OCI-LY7 (cell line): ENCODE data around the gene SCN1A. TPM values are rescaled to one million over a fixed set of nuclear protein-coding genes. Genes with fewer than 3 reads are reported as not detected.

ENCODE experiments used
- BruUV-seq: library from RNA; stranded (reverse); fragments of 400-500 nt; replicated peaks from 2 replicates; lab custom pipeline; 2021; lab: Mats Ljungman, UMichigan
- CTCF ChIA-PET: fragments of 300-600 bp; sonication (Branson Sonifier 250); formaldehyde crosslinking; loops from one replicate; lab custom pipeline; 2022; ENCODE audit warnings: antibody characterized with exemption; ENCODE audit not compliant: unreplicated experiment; lab: Charles Lee
- POLR2A ChIA-PET: fragments of 300-600 bp; sonication (Branson Sonifier 250); formaldehyde crosslinking; loops from one replicate; lab custom pipeline; 2022; ENCODE audit warnings: antibody characterized with exemption; lab: Charles Lee
- DNase-seq: peaks from one replicate; pipeline ENCODE4 v3.0.0-alpha.2; 2015; ENCODE audit warnings: low spot score
- H2AFZ ChIP-seq: fragments of 200-600 bp; sonication (generic), shearing (Covaris generic); 2 replicates; pipeline ENCODE4 v1.6.1; 2014; ENCODE audit warnings: mild to moderate bottlenecking, antibody characterized with exemption, low read length, moderate library complexity
- H3K27ac ChIP-seq: fragments of 200-600 bp; sonication (generic); 2 replicates; pipeline ENCODE4 v1.5.1; 2014; ENCODE audit warnings: mixed run types, low read depth, mild to moderate bottlenecking, moderate library complexity, low read length, inconsistent platforms; ENCODE audit not compliant: poor library complexity, severe bottlenecking
- H3K36me3 ChIP-seq: fragments of 200-600 bp; sonication (generic); 2 replicates; pipeline ENCODE4 v1.6.1; 2014; ENCODE audit warnings: mild to moderate bottlenecking, antibody characterized with exemption, low read length, moderate library complexity, mixed read lengths; ENCODE audit not compliant: insufficient read depth
- H3K4me1 ChIP-seq: fragments of 200-600 bp; sonication (generic); 2 replicates; pipeline ENCODE4 v1.5.1; 2014; ENCODE audit warnings: mild to moderate bottlenecking, low read length; ENCODE audit not compliant: insufficient read depth, poor library complexity, severe bottlenecking
- H3K4me2 ChIP-seq: fragments of 200-600 bp; sonication (generic); 2 replicates; pipeline ENCODE4 v1.6.1; 2014; ENCODE audit warnings: mild to moderate bottlenecking, low read length
- H3K4me3 ChIP-seq: fragments of 200-600 bp; sonication (generic); 2 replicates; pipeline ENCODE4 v1.5.1; 2014; ENCODE audit warnings: mild to moderate bottlenecking, low read depth, low read length; ENCODE audit not compliant: poor library complexity, severe bottlenecking
- H3K79me2 ChIP-seq: fragments of 200-600 bp; sonication (generic); 2 replicates; pipeline ENCODE4 v1.6.1; 2016; ENCODE audit warnings: low read depth, mild to moderate bottlenecking, low read length, moderate library complexity, mixed read lengths; ENCODE audit not compliant: insufficient read depth
- H3K9me2 ChIP-seq: fragments of 200-600 bp; sonication (generic); 2 replicates; pipeline ENCODE4 v1.6.1; 2016; ENCODE audit warnings: mild to moderate bottlenecking, low read length, mixed read lengths; ENCODE audit not compliant: insufficient read depth
- H3K9me3 ChIP-seq: fragments of 200-600 bp; sonication (generic); 2 replicates; pipeline ENCODE4 v1.6.1; 2014; ENCODE audit warnings: mild to moderate bottlenecking, mixed run types, low read length, mixed read lengths
- H4K20me1 ChIP-seq: fragments of 200-600 bp; sonication (generic); 2 replicates; pipeline ENCODE4 v1.6.1; 2014; ENCODE audit warnings: mild to moderate bottlenecking, antibody characterized with exemption, low read length, moderate library complexity, mixed read lengths; ENCODE audit not compliant: insufficient read depth
- CTCF ChIP-seq: fragments of 200-600 bp; sonication (generic); conservative IDR thresholded peaks from 2 replicates; pipeline ENCODE4 v1.5.1; 2014; ENCODE audit warnings: mild to moderate bottlenecking, antibody characterized with exemption, low read length, moderate library complexity, mixed read lengths
- EZH2phosphoT487 ChIP-seq: fragments of 200-600 bp; sonication (generic); IDR thresholded peaks from 2 replicates; pipeline ENCODE4 v1.6.1; 2018; ENCODE audit warnings: low read depth, borderline replicate concordance, mild to moderate bottlenecking, mixed run types, antibody characterized with exemption, low read length, moderate library complexity, mixed read lengths
- intact Hi-C: fragments of 100-400 bp; cut with micrococcal nuclease; formaldehyde crosslinking; loops from one replicate; pipeline ENCODE4 v1.10.0; 2022; ENCODE audit not compliant: unreplicated experiment
- total RNA-seq, 2 experiments: library from RNA; depleted of rRNA in 1 of 2; stranded (reverse); fragments of >200 nt in 1 of 2; shearing (Covaris generic) in 1 of 2; gene quantifications; 2 replicates each; pipeline ENCODE4 v1.2.3, GENCODE V29; 2014 to 2022

The SCN1A gene
- total RNA-seq, 2 experiments from 2014 or later = not detected

- Histone ChIP-seq H3K9me3 (no peaks in the 10 kb centered on the region), H3K4me1 (no peaks in the 10 kb centered on the region), H3K36me3 (no peaks in the 10 kb centered on the region), H3K27ac (no peak overlapping the region), H3K79me2 (no peaks in the 10 kb centered on the region), H3K9me2 (no peaks in the 10 kb centered on the region), H3K4me2 (no peak overlapping the region), H3K4me3 (no peak overlapping the region), H4K20me1 (no peaks in the 10 kb centered on the region), H2AFZ (no peak overlapping the region)
- intact Hi-C loops = no loop called here
- TF ChIP-seq CTCF = no peak
- no peak for TF ChIP-seq EZH2phosphoT487
- no peak for DNase-seq
- POLR2A ChIA-PET = interaction anchor here (0.9 kb wide), 1 partner anchor 24 kb away, joined by 3 read pairs; no protein-coding TSS in a partner anchor
- CTCF ChIA-PET = no interaction called here
- no TSS peak for BruUV-seq
Observed at GRCh38 chr2:166171216-166171615, 43.4 kb upstream of the SCN1A start.

- no TSS peak for BruUV-seq
- TF ChIP-seq EZH2phosphoT487 (no peak), CTCF (no peak)
Observed at GRCh38 chr2:166170356-166170755, 42.5 kb upstream of the SCN1A start.

GRCh38 chr2:166167449-166167848 lies 39.6 kb upstream of the SCN1A start:
- H3K79me2 ChIP-seq = no peaks in the 10 kb centered on the region
- DNase-seq = no peak
- TF ChIP-seq CTCF = no peak
- no peak for TF ChIP-seq EZH2phosphoT487
- ChIA-PET CTCF (no interaction called here), POLR2A (no interaction called here)
- intact Hi-C loops = no loop called here
- no peaks in the 10 kb centered on the region for H4K20me1 ChIP-seq
- no peaks in the 10 kb centered on the region for H3K9me2 ChIP-seq
- no peaks in the 10 kb centered on the region for H3K4me1 ChIP-seq
- H3K9me3 ChIP-seq = no peaks in the 10 kb centered on the region
- no peak overlapping the region for H3K4me3 ChIP-seq
- H2AFZ ChIP-seq = no peak overlapping the region
- no peak overlapping the region for H3K27ac ChIP-seq
- H3K4me2 ChIP-seq = no peak overlapping the region
- no TSS peak for BruUV-seq
- H3K36me3 ChIP-seq = no peaks in the 10 kb centered on the region

More at GRCh38 chr2:166170356-166170755, 42.5 kb upstream of the SCN1A start:
- Histone ChIP-seq H3K27ac (no peak overlapping the region), H4K20me1 (no peaks in the 10 kb centered on the region), H3K36me3 (no peaks in the 10 kb centered on the region), H3K4me3 (no peak overlapping the region), H3K79me2 (no peaks in the 10 kb centered on the region), H2AFZ (no peak overlapping the region), H3K9me2 (no peaks in the 10 kb centered on the region), H3K4me1 (no peaks in the 10 kb centered on the region), H3K4me2 (no peak overlapping the region), H3K9me3 (no peaks in the 10 kb centered on the region)
- ChIA-PET CTCF (no interaction called here), POLR2A (interaction anchor here (0.6 to 0.9 kb wide), 2 partner anchors 24 to 56 kb away, joined by 3 read pairs; no protein-coding TSS in a partner anchor)
- no peak for DNase-seq
- intact Hi-C loops = no loop called here
